HL-60 (cell line): ENCODE measurements around the gene KAZALD1.

Source experiments
- POLR2AphosphoS5 ChIP-seq: IDR thresholded peaks from 2 replicates; pipeline ENCODE4 v1.6.1; 2012; ENCODE audit warnings: low read depth
- TF ChIP-seq, protein P1 (sequence below): IDR thresholded peaks from one replicate; pipeline ENCODE4 v1.5.1; 2011; ENCODE audit warnings: low read length, control low read depth, inconsistent platforms; ENCODE audit not compliant: insufficient read depth
- TF ChIP-seq, protein P2 (sequence below): IDR thresholded peaks from 2 replicates; pipeline ENCODE4 v1.6.1; 2012; ENCODE audit warnings: low read depth; ENCODE audit not compliant: insufficient replicate concordance

DNA sequence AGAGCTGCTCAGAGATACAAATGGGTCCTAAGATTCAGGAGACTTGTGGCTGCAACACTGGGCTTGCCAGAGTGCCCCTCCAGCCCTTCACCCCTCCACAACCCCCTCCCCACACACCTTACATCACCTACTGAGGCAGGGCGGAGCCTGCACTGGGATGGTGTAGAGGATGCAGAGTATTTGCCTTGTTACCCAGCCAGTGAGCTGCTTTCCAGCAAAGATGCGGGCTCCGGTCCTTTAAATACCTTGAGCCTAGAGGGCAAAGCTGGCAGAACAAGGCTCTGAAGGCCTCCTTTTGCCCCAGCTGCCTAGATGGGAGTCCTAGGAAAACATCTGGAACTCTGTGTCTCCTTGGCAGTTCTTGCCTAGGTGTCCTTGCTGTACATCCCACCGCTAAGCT lies 34.6 kb downstream of the KAZALD1 start:
- TF ChIP-seq, protein P1, sequence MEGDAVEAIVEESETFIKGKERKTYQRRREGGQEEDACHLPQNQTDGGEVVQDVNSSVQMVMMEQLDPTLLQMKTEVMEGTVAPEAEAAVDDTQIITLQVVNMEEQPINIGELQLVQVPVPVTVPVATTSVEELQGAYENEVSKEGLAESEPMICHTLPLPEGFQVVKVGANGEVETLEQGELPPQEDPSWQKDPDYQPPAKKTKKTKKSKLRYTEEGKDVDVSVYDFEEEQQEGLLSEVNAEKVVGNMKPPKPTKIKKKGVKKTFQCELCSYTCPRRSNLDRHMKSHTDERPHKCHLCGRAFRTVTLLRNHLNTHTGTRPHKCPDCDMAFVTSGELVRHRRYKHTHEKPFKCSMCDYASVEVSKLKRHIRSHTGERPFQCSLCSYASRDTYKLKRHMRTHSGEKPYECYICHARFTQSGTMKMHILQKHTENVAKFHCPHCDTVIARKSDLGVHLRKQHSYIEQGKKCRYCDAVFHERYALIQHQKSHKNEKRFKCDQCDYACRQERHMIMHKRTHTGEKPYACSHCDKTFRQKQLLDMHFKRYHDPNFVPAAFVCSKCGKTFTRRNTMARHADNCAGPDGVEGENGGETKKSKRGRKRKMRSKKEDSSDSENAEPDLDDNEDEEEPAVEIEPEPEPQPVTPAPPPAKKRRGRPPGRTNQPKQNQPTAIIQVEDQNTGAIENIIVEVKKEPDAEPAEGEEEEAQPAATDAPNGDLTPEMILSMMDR: no peak
- TF ChIP-seq POLR2AphosphoS5: no peak
- TF ChIP-seq, protein P2, sequence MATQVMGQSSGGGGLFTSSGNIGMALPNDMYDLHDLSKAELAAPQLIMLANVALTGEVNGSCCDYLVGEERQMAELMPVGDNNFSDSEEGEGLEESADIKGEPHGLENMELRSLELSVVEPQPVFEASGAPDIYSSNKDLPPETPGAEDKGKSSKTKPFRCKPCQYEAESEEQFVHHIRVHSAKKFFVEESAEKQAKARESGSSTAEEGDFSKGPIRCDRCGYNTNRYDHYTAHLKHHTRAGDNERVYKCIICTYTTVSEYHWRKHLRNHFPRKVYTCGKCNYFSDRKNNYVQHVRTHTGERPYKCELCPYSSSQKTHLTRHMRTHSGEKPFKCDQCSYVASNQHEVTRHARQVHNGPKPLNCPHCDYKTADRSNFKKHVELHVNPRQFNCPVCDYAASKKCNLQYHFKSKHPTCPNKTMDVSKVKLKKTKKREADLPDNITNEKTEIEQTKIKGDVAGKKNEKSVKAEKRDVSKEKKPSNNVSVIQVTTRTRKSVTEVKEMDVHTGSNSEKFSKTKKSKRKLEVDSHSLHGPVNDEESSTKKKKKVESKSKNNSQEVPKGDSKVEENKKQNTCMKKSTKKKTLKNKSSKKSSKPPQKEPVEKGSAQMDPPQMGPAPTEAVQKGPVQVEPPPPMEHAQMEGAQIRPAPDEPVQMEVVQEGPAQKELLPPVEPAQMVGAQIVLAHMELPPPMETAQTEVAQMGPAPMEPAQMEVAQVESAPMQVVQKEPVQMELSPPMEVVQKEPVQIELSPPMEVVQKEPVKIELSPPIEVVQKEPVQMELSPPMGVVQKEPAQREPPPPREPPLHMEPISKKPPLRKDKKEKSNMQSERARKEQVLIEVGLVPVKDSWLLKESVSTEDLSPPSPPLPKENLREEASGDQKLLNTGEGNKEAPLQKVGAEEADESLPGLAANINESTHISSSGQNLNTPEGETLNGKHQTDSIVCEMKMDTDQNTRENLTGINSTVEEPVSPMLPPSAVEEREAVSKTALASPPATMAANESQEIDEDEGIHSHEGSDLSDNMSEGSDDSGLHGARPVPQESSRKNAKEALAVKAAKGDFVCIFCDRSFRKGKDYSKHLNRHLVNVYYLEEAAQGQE: no peak
